ENCODE data around the gene ADGRG4.
"Not testable (repeated sequence)": the region's sequence is repeated elsewhere in the genome, so short reads cannot be mapped to it uniquely, and the experiment has no call there.

Gene ADGRG4, protein sequence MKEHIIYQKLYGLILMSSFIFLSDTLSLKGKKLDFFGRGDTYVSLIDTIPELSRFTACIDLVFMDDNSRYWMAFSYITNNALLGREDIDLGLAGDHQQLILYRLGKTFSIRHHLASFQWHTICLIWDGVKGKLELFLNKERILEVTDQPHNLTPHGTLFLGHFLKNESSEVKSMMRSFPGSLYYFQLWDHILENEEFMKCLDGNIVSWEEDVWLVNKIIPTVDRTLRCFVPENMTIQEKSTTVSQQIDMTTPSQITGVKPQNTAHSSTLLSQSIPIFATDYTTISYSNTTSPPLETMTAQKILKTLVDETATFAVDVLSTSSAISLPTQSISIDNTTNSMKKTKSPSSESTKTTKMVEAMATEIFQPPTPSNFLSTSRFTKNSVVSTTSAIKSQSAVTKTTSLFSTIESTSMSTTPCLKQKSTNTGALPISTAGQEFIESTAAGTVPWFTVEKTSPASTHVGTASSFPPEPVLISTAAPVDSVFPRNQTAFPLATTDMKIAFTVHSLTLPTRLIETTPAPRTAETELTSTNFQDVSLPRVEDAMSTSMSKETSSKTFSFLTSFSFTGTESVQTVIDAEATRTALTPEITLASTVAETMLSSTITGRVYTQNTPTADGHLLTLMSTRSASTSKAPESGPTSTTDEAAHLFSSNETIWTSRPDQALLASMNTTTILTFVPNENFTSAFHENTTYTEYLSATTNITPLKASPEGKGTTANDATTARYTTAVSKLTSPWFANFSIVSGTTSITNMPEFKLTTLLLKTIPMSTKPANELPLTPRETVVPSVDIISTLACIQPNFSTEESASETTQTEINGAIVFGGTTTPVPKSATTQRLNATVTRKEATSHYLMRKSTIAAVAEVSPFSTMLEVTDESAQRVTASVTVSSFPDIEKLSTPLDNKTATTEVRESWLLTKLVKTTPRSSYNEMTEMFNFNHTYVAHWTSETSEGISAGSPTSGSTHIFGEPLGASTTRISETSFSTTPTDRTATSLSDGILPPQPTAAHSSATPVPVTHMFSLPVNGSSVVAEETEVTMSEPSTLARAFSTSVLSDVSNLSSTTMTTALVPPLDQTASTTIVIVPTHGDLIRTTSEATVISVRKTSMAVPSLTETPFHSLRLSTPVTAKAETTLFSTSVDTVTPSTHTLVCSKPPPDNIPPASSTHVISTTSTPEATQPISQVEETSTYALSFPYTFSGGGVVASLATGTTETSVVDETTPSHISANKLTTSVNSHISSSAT (N-terminal part only)

GRCh38 chrX:136300721-136301120 lies at the start of gene ADGRG4:
TSS of gene ADGRG4 (plus strand) at chrX:136300963. CDS start at chrX:136308778, 7,815 bp downstream.
- not testable (repeated sequence) for DNase-seq (ENCODE audit: low read depth in 3 of 3)

DNA sequence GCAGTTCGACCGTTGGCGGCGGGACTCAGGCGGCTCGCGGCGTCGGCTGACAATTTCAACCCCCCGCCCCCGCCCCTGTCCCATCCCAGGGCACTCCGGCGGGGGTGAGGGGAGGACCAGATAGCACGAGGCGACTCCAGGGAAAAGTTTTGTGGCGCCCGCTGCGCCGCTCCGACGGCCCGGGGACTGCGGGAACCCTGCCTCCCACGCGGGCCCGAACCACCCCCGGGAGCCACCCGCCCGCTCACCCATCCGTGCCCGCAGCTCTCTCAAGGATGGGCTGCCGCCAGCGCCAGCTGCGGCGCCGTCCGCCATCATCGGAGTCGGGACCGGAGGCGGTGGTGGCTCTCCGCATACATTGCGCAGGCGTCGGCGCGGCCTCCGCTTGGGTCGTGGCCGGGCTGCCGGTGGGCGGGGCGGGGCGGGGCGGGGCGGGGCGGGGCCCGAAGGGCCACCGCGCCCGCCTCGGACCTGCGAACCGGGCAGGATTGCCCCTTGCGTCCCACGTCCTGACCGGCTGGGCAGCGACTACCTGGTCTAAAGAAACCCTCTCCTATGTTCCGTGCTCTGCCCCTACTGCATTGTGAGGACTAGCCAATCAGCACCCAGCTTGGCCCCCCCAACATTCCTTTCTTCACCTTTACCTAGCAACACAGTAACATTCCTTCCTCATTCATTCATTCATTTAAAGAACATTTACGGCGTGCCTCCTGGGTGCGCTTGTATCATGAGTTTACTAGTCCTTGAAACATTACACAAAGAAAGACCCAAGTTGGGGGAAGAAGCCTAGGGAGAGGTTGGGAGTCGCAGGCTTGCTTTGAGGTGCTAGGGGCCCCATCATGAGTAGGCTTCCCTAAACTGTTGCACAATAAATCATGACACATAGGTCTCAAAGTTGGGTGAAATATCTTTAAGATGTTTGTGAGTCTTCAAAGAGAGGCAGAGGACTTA lies 49.4 kb upstream of the ADGRG4 start, which contains the start of gene MAP7D3:
TSS of gene MAP7D3 (minus strand) at position 360 of the 951 bp plus-strand sequence. CDS start at position 318, 42 bp downstream.
- DNase-seq (ENCODE audit: low read depth in 3 of 3) = peak; percentile 26 to 58 (median 40)

DNA sequence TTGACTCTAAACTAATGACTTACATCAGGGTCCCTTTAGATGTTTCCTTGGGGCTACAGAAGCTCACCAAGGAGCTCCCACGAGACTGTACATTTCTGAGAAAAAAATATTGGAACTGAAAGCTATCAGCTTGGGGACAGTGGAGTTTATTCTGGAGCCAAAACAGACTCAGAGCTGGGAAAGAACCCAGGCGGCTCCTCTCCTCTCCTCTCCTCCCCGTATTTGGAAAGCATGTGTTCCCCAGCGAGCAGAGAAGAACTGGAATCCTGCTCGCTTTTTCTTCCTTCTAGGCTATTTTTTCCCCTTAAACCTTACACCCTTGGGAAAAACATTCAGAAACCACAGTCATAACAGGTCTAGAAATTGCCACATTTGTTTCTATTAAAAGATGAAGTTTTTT lies 45.2 kb upstream of the ADGRG4 start:
- DNase-seq (ENCODE audit: low read depth in 3 of 3) = no peak

- DNase-seq (ENCODE audit: low read depth in 3 of 3) = no peak
Observed at GRCh38 chrX:136256026-136256425, 44.7 kb upstream of the ADGRG4 start.

DNA sequence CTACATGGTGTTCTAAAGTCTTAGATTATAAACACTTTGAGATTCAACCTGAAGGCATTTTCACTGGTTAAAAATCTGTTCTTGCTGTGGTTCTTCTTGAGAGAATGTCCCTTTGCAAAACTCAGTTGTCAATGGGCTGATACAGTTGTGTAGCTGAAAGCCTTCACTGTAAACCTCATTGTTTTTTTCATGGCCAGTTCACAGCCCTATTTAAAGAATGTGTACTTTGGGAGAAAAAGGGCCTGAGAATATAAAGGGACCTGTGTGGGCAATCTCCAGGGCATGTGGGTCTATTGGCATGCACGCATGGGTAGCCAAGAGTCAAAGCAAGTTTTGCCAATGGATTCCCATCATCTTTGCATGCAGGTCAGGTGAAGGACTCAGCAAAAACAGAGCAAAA lies 41.8 kb upstream of the ADGRG4 start:
- DNase-seq (ENCODE audit: low read depth in 3 of 3) = no peak

DNA sequence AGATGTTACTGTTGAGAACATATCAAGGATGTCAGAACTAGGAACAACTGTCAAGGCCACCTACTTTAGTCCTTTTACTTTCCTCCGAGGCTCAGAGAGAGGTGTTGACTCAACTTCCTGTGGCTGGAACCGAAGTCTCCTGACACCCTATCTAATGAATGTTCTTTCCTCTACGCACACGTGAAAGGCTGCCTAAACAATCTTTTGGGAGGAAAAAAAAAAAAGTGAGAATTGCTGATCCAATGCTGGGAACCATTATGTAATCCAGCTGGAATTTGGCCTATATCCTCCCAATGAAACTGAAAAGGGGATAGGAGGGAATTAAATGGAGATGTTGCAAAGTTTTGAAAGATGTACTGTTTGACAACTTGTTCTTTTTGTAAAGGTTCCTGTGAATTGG lies 41.2 kb upstream of the ADGRG4 start:
- no peak for DNase-seq (ENCODE audit: low read depth in 3 of 3)

- no peak for DNase-seq (ENCODE audit: low read depth in 3 of 3)
Observed at GRCh38 chrX:136260776-136261175, 40.0 kb upstream of the ADGRG4 start.

- no peak for DNase-seq (ENCODE audit: low read depth in 3 of 3)
Observed at GRCh38 chrX:136261321-136261720, 39.4 kb upstream of the ADGRG4 start.

GRCh38 chrX:136262243-136262642 lies 38.5 kb upstream of the ADGRG4 start:
- no peak for DNase-seq (ENCODE audit: low read depth in 3 of 3)

DNA sequence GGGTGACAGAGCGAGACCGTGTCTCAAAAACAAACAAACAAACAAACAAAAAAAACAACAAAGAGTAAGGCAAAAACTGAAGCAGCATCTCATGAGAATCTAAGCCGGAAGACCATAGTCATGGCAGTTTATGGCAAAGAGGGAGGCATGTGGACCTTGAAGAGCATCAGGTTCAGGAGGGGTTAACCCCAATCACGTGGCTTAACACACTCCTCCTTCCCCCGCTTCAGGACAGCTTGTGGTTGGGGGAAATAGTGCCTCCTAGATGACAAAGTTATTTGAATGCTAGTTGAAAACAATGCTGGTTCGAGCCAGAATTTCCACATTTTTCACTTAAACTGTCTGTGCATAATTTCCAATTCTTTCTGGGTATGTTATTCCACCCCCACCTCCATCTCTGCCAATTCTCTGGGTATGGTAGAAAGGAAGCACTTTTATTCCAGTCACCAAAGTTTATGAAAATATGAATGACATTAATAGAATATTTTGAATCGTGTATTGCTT lies 37.9 kb upstream of the ADGRG4 start:
- no peak for DNase-seq (ENCODE audit: low read depth in 3 of 3)

DNA sequence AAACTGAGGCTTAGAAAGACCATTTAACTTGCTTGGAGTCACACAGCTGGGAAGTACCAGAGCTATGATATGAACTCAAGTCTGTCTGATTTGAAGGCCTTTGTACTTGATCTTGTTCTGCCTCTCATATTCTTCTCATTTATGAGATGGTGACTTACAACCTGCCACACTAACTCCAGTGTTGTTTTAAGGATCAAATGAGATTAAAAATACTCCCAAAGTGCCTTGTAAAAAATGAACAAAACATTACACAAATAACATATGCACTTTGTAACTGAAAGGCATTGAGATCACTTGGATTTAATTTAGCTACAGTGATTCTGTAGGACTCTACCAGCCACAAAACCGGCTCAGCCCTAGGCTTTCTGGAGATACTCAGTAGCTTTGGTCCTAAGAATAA lies 33.9 kb upstream of the ADGRG4 start:
- DNase-seq (ENCODE audit: low read depth in 3 of 3) = no peak

DNA sequence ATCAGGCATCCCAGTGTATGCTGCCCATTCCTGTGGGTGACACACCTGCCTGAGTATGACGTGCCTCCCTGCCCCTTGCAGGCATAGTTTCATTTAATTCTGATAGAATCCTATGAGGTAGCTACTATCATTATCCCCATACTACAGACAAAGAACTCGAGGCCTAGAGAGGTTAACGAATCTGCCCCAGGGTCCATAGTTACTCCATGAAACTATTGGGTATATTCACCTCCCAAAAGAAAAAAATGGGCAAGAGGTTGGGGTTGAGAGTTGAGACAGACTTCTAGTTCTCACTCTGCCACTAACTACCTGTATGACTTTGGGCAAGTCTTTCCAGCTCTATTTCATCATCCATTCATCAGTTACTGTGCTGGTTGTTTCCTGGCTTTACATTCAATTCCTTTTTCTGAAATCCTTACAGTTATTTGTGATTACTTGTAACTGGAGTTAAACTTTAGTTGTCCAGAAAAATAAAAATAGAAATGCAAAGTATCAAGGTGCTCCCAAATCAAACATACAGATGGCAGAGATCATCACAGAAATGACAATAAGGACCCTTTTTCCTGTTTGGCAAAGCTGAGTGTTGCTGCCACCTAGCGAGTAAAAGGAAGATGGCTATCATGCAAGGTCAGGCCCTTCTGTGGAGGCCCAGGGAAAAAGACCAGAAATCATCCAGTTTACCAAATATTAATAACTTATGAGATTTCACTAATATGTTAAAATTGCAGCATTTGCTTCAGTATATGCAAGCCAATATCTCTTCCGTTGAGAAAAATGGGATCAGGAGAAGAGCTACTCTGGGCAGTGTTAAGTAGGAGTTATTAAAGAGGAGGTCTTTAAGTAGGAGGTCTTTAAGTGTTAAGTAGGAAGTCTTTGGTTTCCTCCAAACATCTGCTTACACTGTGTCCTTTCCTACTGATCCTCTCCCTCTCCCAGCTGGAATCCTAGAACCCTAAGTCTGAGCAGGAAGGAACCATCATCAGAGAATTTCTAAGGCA lies 32.4 kb upstream of the ADGRG4 start:
- peak in 1 of 3 experiments; percentile 21 for DNase-seq (ENCODE audit: low read depth in 3 of 3)

- DNase-seq (ENCODE audit: low read depth in 3 of 3) = no peak
Observed at GRCh38 chrX:136269921-136270320, 30.8 kb upstream of the ADGRG4 start.

- DNase-seq (ENCODE audit: low read depth in 3 of 3) = no peak
Observed at GRCh38 chrX:136271300-136271699, 29.5 kb upstream of the ADGRG4 start.

DNA sequence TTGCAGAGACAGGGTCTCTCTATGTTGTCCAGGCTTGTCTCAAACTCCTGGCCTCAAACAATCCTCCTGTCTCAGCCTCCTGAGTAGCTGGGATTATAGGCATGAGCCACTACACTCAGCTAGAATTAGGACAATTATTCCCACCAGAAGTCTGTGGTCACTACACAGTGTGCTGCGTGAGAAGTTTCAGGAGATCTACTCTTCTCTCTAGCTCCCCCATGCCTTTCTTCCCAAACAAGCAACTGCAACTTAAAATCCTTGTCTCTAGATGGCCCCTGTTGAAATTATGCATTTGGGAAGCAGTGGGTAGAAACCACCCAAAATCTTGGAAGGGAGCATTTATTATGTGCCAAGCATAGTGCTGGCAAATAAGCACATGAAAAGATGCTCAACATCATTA lies 28.4 kb upstream of the ADGRG4 start:
- DNase-seq (ENCODE audit: low read depth in 3 of 3) = no peak

DNA sequence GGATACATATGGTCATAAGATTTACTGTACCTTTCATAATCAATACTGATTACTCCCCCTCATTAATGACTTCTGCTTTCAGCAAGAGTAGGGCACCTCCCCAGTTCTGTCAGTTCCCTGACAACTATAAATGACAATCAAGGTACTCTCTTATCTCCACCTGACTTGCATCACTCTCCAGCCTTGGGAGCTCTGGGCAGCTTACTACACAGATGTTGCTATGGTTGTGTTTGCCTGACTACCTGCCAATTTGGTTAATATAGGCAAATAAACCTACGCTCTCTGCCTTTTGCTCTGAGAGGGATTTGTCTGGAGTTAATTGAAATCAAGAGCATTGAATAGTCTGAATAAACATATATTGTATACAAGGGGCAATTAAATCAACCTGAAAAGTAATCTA lies 26.8 kb upstream of the ADGRG4 start:
- no peak for DNase-seq (ENCODE audit: low read depth in 3 of 3)

GRCh38 chrX:136275553-136275952 lies 25.2 kb upstream of the ADGRG4 start:
- no peak for DNase-seq (ENCODE audit: low read depth in 3 of 3)

DNA sequence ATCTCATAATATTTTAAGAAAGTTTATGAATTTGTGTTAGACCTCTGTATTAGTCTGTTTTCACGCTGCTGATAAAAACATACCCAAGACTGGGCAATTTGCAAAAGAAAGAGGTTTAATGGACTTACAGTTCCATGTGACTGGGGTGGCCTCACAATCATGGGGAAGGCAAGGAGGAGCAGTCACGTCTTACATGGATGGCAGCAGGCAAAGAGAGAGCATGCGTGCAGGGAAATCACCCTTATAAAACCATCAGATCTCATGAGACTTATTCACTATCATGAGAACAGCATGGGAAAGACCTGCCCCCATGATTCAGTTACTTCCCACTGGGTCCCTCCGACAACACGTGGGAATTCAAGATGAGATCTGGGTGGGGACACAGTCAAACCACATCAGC lies 14.4 kb upstream of the ADGRG4 start:
- not testable (repeated sequence) for DNase-seq (ENCODE audit: low read depth in 3 of 3)

GRCh38 chrX:136291824-136292223 lies 8.9 kb upstream of the ADGRG4 start:
- no peak for DNase-seq (ENCODE audit: low read depth in 3 of 3)
